Measurements from ENCODE around the gene PRDM10.
"Not testable (repeated sequence)": the region's sequence is repeated elsewhere in the genome, so short reads cannot be mapped to it uniquely, and the experiment has no call there.

Gene PRDM10

GRCh38 chr11:129885381-129885780 is 117.3 kb downstream of the PRDM10 start:
- Mint-ChIP-seq H3K36me3 (peaks cover 28% of the 10 kb centered on the region), H3K27me3 (no peaks in the 10 kb centered on the region), H3K4me3 (no peak overlapping the region), H3K4me1 (ENCODE audit: low read depth) (peaks cover 29% of the 10 kb centered on the region), H3K27ac (no peak overlapping the region), H3K9me3 (ENCODE audit: low read depth) (no peaks in the 10 kb centered on the region)

GRCh38 chr11:129884581-129884980 is 118.1 kb downstream of the PRDM10 start:
- peaks cover 29% of the 10 kb centered on the region for H3K36me3 Mint-ChIP-seq
- H3K27me3 Mint-ChIP-seq, result no peaks in the 10 kb centered on the region
- peaks cover 21% of the 10 kb centered on the region for H3K4me1 Mint-ChIP-seq (ENCODE audit: low read depth)
- no peaks in the 10 kb centered on the region for H3K9me3 Mint-ChIP-seq (ENCODE audit: low read depth)
- no peak overlapping the region for H3K27ac Mint-ChIP-seq
- no peak overlapping the region for H3K4me3 Mint-ChIP-seq

GRCh38 chr11:129881570-129882170 is 121.0 kb downstream of the PRDM10 start:
- H3K36me3 Mint-ChIP-seq, result peaks cover 18% of the 10 kb centered on the region
- H3K27me3 Mint-ChIP-seq, result no peaks in the 10 kb centered on the region
- no peak overlapping the region for H3K4me3 Mint-ChIP-seq
- H3K27ac Mint-ChIP-seq, result no peak overlapping the region
- no peaks in the 10 kb centered on the region for H3K4me1 Mint-ChIP-seq (ENCODE audit: low read depth)
- no peaks in the 10 kb centered on the region for H3K9me3 Mint-ChIP-seq (ENCODE audit: low read depth)

GRCh38 chr11:129880311-129880710 is 122.3 kb downstream of the PRDM10 start:
- Mint-ChIP-seq H3K4me1 (ENCODE audit: low read depth) (no peaks in the 10 kb centered on the region), H3K4me3 (no peak overlapping the region), H3K9me3 (ENCODE audit: low read depth) (no peaks in the 10 kb centered on the region), H3K27me3 (no peaks in the 10 kb centered on the region), H3K36me3 (peaks cover 16% of the 10 kb centered on the region), H3K27ac (no peak overlapping the region)

- Mint-ChIP-seq H3K4me3 (no peak overlapping the region), H3K9me3 (ENCODE audit: low read depth) (no peaks in the 10 kb centered on the region), H3K27me3 (no peaks in the 10 kb centered on the region), H3K27ac (no peak overlapping the region), H3K4me1 (ENCODE audit: low read depth) (peaks cover 3% of the 10 kb centered on the region), H3K36me3 (peaks cover 28% of the 10 kb centered on the region)
Observed at GRCh38 chr11:129871914-129872313, 130.7 kb downstream of the PRDM10 start.

- not testable (repeated sequence) for H3K4me3 Mint-ChIP-seq; H3K27ac Mint-ChIP-seq; H3K27me3 Mint-ChIP-seq; H3K9me3 Mint-ChIP-seq (ENCODE audit: low read depth)
- H3K4me1 Mint-ChIP-seq (ENCODE audit: low read depth), result peaks cover 14% of the 10 kb centered on the region
- H3K36me3 Mint-ChIP-seq, result peaks cover 25% of the 10 kb centered on the region
Observed at GRCh38 chr11:129868626-129869025, 134.0 kb downstream of the PRDM10 start.

GRCh38 chr11:129866311-129866710 is 136.3 kb downstream of the PRDM10 start:
- Mint-ChIP-seq H3K27ac (peak overlapping the region; percentile 23), H3K4me3 (no peak overlapping the region), H3K9me3 (ENCODE audit: low read depth) (no peaks in the 10 kb centered on the region), H3K36me3 (peaks cover 19% of the 10 kb centered on the region), H3K4me1 (ENCODE audit: low read depth) (peaks cover 26% of the 10 kb centered on the region), H3K27me3 (no peaks in the 10 kb centered on the region)

GRCh38 chr11:129865701-129866100 is 136.9 kb downstream of the PRDM10 start:
- Mint-ChIP-seq H3K36me3 (peaks cover 16% of the 10 kb centered on the region), H3K4me3 (no peak overlapping the region), H3K27me3 (no peaks in the 10 kb centered on the region), H3K27ac (peak overlapping the region; percentile 23), H3K9me3 (ENCODE audit: low read depth) (no peaks in the 10 kb centered on the region), H3K4me1 (ENCODE audit: low read depth) (peaks cover 32% of the 10 kb centered on the region)

GRCh38 chr11:129864811-129865210 is 137.8 kb downstream of the PRDM10 start:
- H3K27ac Mint-ChIP-seq, result no peak overlapping the region
- H3K27me3 Mint-ChIP-seq, result no peaks in the 10 kb centered on the region
- H3K4me1 Mint-ChIP-seq (ENCODE audit: low read depth), result peaks cover 40% of the 10 kb centered on the region
- H3K4me3 Mint-ChIP-seq, result no peak overlapping the region
- peaks cover 15% of the 10 kb centered on the region for H3K36me3 Mint-ChIP-seq
- no peaks in the 10 kb centered on the region for H3K9me3 Mint-ChIP-seq (ENCODE audit: low read depth)

- Mint-ChIP-seq H3K4me3 (no peak overlapping the region), H3K9me3 (ENCODE audit: low read depth) (no peaks in the 10 kb centered on the region), H3K36me3 (peaks cover 10% of the 10 kb centered on the region), H3K27me3 (no peaks in the 10 kb centered on the region), H3K27ac (peak overlapping the region; percentile 73), H3K4me1 (ENCODE audit: low read depth) (peaks cover 53% of the 10 kb centered on the region)
Observed at GRCh38 chr11:129861702-129862522, 140.7 kb downstream of the PRDM10 start.

GRCh38 chr11:129856036-129856435 is 146.6 kb downstream of the PRDM10 start:
- peaks cover 60% of the 10 kb centered on the region for H3K4me1 Mint-ChIP-seq (ENCODE audit: low read depth)
- H3K36me3 Mint-ChIP-seq, result no peaks in the 10 kb centered on the region
- peak overlapping the region; percentile 16 for H3K27ac Mint-ChIP-seq
- H3K9me3 Mint-ChIP-seq (ENCODE audit: low read depth), result no peaks in the 10 kb centered on the region
- no peak overlapping the region for H3K4me3 Mint-ChIP-seq
- H3K27me3 Mint-ChIP-seq, result no peaks in the 10 kb centered on the region

- peaks cover 52% of the 10 kb centered on the region for H3K4me1 Mint-ChIP-seq (ENCODE audit: low read depth)
- H3K4me3 Mint-ChIP-seq, result peak overlapping the region; percentile 9
- H3K9me3 Mint-ChIP-seq (ENCODE audit: low read depth), result no peaks in the 10 kb centered on the region
- H3K36me3 Mint-ChIP-seq, result no peaks in the 10 kb centered on the region
- H3K27ac Mint-ChIP-seq, result no peak overlapping the region
- no peaks in the 10 kb centered on the region for H3K27me3 Mint-ChIP-seq
Observed at GRCh38 chr11:129855086-129855485, 147.5 kb downstream of the PRDM10 start.

GRCh38 chr11:129854232-129854805 is 148.3 kb downstream of the PRDM10 start:
- Mint-ChIP-seq H3K27ac (peak overlapping the region; percentile 89), H3K27me3 (no peaks in the 10 kb centered on the region), H3K4me3 (peak overlapping the region; percentile 61), H3K4me1 (ENCODE audit: low read depth) (peaks cover 44% of the 10 kb centered on the region), H3K36me3 (no peaks in the 10 kb centered on the region), H3K9me3 (ENCODE audit: low read depth) (no peaks in the 10 kb centered on the region)

- H3K36me3 Mint-ChIP-seq, result no peaks in the 10 kb centered on the region
- peaks cover 38% of the 10 kb centered on the region for H3K4me1 Mint-ChIP-seq (ENCODE audit: low read depth)
- no peaks in the 10 kb centered on the region for H3K27me3 Mint-ChIP-seq
- H3K27ac Mint-ChIP-seq, result peak overlapping the region; percentile 89
- no peaks in the 10 kb centered on the region for H3K9me3 Mint-ChIP-seq (ENCODE audit: low read depth)
- H3K4me3 Mint-ChIP-seq, result peak overlapping the region; percentile 61
Observed at GRCh38 chr11:129853518-129854231, 149.0 kb downstream of the PRDM10 start.

Data from activated naive CD8-positive, alpha-beta T cell (primary cell).